ENCODE data around the gene DHCR7.

The DHCR7 gene, protein sequence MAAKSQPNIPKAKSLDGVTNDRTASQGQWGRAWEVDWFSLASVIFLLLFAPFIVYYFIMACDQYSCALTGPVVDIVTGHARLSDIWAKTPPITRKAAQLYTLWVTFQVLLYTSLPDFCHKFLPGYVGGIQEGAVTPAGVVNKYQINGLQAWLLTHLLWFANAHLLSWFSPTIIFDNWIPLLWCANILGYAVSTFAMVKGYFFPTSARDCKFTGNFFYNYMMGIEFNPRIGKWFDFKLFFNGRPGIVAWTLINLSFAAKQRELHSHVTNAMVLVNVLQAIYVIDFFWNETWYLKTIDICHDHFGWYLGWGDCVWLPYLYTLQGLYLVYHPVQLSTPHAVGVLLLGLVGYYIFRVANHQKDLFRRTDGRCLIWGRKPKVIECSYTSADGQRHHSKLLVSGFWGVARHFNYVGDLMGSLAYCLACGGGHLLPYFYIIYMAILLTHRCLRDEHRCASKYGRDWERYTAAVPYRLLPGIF

DNA sequence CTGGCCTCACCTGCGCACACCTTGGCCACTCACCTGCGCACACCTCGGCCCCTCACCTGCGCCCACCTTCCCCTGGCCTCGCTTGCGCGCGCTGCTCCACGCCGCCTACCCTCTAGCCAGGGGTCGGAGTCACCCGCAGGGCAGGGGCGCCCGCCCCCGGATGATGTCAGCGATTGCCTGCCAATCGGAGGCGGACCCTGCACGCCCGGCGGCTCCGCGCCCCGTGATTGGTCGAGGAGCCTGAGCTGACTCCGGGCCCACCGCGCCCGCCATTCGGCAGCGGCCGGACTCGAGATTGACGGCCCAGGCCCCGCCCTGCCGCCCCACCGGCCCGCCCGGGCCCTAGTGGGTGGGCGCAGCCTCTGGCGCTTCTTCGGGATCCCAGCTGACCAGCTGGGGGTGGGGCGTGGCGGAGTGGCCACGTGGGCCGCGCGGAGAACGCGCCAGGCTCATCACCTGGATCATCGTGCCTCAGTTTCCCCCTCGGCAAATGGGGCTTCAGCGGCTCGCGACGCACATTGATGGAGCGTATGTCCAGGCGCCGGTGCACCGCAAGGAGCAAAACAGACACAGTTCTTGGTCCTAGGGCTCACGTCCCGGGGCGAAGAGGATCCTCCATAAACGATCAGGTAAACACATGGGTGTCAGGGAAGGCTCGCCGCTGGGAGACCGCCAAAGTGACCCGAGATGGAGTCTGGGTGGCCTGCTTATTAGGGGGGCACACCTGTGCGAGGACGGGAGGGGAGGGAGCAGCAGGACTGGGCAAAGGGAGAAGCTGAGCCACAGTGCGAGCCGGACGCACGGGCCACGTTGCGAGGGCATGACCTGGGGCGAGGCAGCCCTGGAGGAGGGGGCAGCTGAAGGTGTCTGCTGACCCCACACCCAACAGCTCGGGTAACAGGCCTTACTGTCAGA, at the start of gene DHCR7:
Gene DHCR7, minus strand, starts transcription at position 137 of the 915 bp plus-strand sequence. CDS start 3,441 bp downstream, outside the sequence.
- peak; percentile 84 for DNase-seq

DNA sequence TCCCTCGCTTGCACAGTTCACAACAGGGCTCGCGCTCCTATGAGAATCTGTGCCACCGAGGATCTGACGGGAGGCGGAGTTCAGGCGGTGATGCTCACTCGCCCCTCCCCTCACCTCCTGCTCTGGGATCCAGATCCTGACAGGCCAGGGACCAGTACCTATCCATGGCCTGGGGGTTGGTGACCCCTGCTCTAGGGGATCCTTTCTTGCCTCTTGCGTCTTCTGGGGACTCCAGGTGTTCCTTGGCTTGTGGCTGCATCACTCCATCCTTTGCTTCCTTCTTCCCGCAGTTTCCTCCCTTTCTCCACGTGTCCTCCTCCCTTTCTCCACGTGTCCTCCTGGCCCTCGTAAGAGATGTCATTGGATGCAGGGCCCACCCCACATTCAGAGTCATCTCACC, 48.2 kb upstream of the DHCR7 start:
- DNase-seq = no peak

DNA sequence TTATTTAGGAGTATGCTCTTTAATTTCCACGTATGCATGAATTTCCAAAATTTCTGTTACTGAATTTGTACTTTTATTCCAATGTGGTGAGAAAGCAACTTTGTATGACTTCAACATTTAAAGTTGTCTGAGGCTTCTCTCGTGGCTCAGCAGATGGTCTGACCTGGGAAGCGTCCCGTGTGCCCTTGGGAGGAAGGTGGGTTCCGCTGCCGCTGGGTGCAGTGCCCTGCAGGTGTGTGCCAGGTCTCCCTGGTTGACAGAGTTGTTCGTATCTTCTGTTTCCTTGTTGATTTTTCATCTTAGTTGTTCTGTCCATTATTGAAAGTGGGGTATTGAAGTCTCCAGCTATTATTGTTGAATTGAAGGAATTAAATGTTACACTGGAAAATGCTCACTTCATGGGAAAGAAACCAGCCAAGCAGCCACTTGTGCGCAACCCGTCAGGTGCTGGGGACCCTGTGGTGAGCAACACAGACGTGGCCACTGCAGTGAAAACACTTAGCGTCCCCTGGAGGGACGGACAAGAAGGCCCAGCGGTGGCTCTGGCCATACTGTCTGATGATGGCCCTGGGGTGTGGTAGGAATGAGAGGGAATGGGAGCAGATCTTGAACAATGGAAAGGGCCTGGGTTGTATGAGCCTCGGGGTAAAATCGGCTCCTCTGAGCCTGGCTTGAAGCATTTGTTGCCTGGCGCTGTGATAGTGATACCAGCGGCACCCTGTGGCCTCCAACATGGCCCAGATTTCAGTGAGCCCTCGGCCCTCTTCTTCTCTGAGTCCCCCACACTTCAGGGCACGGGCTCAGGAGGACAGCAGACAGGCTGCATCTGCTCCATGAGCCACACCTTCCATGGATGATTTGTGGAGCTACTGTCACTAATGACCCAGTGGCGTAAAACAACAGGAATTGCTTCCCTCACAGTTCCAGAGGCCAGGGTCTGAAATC, 47.4 kb upstream of the DHCR7 start:
- no peak for DNase-seq

DNA sequence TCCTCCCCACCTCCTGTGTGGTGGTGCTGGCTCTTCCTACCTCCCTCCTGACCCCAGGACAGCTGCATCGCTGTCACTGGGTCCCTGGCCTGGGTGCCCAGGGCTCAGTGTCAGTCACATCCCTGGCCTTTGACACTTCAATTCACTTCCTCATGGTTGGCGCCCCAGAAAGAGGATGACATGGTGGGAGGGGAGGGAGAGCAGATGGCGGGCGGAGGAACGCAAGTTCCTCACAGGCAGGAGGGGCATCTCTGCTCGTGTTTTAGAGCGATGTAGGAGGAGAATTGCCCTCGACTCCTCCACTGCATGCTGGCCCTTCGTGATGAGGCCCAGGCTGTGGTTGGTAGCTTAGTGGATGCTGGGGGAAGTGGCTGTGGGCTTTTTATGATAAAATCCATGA, 43.7 kb upstream of the DHCR7 start:
- no peak for DNase-seq

DNA sequence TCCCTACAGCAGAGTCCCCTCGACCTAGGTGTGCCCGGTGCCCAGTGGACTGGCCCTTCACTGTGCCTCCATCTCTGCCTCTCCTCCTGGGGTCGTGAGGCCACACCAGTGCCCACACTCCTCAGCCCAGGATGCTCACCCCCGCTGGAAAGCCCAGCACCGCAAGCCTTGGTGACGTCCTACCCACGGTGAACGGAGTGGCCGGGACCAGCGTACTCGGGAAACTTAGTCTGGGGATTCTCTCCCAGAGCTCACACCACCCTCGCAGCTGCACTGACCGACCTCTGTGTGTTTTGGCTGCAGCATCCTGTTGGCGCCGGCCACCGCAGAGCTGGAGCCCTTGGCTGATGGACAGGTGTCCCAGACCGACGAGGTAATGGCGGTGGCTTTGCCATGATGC, 43.3 kb upstream of the DHCR7 start:
- DNase-seq = no peak

DNA sequence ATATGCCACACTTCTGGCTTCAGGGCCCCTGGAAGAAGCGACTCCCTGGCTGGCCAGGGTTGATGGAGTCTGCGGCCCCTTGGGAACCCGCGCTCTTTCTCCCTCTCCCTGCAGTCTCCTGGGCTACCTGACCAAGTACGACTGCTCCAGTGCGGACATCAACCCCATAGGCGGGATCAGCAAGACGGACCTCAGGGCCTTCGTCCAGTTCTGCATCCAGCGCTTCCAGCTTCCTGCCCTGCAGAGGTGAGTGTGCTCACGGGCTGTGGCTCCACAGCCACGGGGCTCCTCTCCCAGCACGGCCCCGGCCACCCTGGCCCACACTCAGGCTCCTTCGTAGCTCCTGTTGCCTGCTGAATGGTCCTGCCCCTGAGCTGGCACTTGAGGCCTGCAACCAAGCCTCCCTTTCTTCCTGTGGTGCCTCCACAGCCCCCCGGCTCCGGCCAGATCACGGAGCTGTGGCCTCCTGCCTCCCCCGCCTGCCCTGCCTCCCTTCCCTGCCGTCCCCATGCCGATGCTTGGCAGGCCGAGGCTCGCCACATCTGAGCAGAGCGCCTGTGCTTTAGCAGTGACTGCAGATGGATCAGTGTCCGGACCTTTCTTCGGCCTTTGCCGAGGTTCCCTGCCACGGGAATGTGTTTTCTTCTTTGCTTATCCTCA, 42.7 kb upstream of the DHCR7 start:
- DNase-seq = no peak

DNA sequence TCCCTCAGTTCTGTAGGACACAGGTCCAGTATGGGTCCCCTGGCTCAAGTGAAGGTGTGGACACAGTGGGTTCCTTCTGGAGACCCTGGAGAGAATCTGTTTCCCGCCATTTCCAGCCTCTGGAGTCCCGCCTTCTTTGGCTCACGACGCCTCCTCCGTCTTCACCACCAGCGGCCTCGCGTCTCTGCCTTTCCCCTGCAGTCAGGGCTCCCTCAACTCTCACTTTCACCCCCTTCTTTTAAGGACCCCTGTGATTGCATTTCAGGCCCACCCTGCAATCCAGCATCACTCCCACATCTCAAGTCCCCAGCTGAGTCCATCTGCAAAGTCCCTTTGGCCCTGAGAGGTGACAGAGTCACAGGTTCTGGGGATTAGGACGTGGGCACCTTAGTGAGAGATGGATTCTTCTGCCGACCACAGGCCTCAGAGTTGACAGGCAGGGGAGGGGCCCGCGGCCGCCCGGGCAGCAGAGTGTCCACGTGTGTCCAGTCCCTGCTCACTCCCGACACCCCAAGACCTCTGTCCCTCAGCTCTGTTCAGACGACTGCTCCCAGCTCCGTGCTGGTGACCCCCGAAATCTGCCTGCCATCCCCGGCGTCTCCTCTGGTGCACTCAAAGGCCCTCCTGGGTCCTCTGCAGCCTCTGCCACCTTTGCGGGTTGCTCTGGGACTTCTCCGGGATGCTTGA, 42.0 kb upstream of the DHCR7 start:
- no peak for DNase-seq

DNA sequence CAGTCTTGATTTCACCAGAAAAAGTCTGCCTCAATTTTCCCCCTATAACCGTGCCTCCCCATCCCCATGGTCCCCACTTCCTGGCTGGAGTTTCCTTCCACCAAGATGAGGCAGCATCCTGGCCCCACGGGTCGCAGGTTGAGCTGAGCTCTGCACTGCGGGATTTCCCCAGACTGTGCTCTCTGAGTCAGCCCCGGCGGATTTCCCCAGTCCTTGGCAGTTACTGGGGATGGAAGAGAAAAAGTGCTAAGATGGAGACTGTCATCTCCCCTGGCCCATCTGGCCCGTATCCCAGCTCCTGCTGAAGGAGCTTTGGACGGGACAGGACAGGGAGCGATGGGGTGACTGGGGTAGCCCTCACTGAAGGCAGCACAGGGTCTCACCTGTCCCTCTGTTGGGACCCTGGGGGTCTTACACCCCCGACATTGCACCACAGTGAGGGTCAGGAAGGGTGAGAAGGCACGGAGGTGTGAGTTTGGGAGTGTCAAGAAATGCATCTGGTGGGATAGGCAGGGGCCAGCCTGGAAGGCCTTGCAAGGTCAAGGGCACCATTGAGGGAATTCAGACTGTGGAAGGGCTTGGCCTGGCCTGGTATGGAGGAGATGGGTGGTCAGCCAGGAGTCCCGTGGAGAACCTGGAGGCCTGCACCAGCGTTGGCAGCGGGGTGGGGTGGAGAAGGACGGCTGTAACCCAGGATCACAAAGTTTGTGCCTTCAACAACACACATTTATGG, 41.3 kb upstream of the DHCR7 start:
- no peak for DNase-seq

DNA sequence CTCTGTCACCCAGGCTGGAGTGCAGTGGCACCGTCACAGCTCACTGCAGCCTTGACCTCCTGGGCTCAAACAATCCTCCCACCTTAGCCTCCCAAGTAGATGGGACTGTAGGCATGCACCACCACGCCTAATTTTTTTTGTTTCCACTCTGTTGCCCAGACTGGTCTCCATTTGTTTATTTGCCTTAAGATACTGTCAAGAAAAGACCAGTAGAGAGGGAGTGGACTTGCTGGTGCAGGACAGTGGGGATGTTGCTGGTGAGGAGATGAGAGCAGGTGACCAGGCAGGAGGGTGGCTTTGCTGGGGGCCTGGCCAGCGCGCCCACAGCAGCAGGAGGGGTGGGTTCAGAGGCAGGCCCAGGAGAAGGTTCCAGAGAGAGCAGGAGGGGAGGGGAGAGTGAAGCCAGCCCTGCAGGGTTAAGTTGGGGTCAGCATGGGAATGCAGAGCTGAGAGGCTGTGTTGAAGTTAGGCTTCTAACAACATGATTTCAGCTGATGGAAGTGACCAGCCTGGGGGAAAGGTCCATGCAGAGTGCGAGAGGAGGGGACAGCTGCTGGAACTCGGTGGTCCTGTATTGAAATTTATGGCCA, 40.6 kb upstream of the DHCR7 start:
- no peak for DNase-seq

DNA sequence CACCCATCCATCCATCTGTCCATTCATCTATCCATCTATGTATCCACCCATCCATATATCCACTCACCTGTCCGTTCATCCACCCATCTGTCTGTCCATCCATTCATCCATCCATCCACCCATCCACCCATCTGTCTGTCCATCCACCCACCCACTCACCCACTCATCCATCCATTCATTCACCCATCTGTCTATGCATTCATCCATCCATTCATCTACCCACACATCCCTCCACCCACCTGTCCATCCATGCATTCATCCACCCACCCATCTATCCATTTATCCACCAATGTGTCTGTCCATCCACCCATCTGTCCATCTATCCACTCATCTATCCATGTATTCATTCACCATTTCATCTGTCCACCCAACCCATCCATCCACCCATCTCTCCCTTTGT, 38.1 kb upstream of the DHCR7 start:
- DNase-seq = no peak

DNA sequence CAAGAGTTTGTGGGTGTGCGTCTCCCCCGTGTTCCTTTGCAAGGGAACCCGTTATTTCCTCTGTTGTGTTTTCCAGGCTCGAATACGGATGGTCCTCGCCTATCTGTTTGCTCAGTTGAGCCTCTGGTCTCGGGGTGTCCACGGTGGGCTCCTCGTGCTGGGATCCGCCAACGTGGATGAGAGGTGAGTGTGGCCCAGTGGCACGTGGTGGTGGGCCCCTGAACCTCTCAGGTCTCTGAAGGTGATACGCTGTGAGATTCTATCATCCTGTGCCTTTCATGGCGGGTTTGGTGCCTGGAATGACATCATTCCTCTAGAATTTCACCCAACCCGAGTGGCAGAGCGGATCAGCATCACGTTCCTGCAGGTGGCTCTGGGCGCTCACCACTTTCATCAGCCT, 37.3 kb upstream of the DHCR7 start:
- DNase-seq = no peak

DNA sequence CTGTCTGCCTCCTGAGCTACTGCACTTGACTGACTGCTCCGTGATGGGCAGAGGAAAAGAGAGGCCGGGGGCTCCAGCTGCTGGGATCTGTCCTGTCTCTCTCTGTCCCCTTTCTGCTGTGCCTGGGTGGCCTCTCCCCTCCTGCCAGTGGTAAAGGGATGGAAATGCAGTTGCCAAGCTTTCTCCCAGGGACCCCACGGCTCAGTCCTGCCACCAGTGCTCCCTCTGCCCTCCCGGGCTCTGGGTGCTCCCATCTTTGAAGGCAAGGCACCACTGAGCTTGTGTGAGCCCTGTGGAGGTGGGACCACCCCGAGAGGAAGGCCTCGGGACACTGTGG, 36.8 kb upstream of the DHCR7 start:
- no peak for DNase-seq

DNA sequence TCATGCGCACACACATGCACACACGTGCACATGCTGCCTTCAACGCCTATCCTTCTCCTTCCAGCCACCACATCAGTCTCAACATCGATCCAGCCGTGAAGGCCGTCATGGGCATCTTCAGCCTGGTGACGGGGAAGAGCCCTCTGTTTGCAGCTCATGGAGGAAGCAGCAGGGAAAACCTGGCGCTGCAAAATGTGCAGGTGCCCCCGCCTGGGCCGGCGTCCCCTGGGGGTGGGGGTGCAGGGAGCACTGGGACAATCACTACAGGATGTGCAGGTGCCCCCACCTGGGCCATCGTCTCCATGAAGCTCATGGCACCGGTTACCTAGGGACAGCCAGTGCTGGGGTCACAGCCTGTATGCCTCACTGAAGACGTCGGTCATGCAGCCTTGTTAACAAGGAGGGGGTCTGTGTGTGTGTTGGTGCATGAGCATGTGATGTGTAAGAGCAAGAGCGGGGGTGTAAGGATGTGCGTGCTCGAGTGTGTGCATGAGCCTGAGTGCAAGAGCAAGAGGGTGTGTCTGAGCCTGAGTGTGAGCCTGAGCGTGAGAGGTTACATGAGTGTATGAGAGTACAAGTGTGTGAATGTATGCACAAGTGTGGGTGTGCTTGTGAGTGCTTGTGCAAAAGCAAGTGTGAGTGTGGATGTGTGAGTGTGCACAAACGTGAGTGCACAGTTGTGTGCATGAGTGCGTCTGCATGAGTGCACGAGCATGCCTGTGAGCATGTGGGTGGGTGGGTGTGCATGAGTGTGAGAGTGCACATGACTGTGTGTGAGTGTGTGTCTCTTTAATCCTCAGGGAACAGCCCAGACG, 36.3 kb upstream of the DHCR7 start:
- no peak for DNase-seq

DNA sequence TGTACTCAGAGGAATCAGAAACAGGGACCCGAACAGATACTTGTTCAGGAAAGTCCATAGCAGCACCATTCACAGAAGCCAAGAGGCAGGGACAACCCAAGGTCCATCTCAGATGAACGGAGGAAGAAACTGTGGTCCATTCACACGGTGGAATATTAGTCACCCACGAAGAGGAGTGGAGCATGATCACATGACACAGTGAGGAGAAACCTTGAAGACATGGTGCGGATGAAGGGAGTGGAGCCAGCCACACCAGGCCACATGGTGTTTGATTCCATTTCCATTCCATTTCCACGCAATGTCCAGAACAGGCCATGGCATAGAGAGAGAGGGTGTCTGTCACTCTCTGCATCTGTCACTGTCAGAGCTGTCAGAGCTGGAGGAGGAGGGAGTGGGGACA, 35.5 kb upstream of the DHCR7 start:
- no peak for DNase-seq

DNA sequence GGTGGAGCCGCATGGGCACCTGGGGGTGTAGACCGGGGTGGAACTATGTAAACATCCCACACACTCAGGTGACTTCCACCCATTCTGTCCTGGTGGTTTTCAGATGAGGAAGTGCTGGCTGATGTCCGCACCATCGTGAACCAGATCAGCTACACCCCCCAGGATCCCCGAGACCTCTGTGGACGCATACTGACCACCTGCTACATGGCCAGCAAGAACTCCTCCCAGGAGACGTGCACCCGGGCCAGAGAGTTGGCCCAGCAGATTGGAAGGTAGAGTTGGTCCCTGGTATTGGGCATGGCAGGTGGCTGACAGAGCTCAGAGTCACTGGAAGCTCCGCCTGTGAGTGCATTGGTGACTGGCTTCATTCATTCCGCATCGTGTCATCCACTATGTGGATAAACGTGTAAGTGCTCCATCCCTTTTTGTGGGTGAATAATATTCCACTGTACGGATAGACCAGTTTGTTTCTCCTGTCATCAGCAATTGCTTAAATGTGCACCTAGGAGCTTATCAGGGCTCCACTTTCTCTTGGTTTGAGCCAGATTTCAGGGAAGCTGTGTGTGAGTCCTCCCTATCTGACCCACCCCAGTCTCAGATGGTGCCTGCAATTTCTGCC, 34.7 kb upstream of the DHCR7 start:
- no peak for DNase-seq

DNA sequence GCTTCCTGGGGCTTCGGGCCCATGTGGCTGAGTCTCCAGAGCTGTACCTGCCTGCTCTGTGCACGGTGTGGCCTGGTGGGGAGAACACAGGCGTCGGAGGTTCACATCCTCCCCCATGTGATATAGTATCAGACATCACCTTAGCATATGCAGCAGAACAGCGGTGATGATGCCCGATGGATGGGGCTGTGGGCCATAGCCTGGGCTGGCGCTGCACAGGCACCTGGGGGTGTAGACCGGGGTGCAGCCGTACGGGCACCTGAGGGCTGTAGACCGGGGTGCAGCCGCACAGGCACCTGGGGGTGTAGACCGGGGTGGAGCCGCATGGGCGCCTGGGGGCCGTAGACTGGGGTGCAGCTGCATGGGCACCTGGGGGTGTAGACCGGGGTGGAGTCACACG, 34.0 kb upstream of the DHCR7 start:
- no peak for DNase-seq

DNA sequence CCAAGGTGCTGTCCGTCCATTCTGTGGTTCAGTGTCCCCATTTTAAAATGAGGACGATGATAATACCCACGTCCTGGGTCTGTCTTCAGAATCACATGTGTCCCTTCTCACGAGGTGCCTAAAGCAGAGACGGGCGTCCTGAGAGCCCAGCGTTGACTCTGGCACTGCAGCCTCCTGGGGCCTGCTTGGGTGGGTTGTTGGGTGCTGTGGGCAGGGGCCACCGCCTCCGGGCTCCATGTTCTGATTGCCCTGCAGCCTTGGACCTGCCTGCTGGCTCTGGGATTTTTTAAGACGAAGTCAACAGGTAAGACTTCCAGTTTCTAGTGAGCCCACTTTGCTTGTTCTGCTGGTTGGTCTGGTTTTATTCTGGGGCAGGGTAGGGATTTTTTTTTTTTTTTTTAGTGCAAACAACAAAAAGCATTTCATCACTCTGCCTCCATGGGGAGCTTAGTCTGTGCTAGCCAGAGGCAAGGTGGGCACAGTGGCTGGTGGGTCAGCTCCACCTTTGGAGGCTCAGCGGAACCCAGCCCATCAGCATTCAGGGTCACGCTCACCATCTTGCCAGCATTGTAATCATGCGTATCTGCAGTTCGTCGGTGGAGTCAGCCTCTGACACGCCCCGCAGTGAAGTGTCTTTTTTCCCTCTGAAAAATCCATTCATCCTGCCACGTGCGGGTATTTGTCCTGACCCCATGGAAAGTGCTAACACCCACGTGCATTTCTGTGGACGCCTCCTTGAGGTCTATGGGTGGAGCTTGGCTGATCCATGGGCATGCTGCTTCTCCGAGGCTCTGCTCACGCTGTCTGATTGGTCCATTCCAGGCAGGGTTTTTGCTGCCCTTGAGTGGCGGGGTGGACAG, 33.1 kb upstream of the DHCR7 start:
- no peak for DNase-seq

DNA sequence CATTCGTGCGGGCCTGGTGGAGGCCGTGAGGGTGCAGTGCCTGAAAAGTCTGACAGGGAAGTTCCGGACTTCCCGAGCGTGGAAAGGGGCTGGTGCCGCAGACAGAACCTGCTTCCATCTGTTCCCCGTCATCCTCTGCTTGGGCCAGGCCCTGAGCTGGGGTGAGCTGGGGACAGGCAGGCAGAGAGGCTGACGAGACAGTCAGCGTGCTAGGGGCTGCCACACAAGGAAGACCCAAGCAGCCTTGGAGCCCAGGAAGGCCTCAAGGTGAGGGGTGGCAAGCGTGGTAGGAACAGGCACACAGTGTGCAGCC, 30.3 kb upstream of the DHCR7 start:
- DNase-seq = no peak

All from DMS153 (cell line).